HG02798 (cell line): ENCODE data around the gene PRR19.

Source experiments
- ATAC-seq: cut with Tn5 transposase; IDR thresholded peaks from one replicate; pipeline ENCODE4 v1.9.1; 2021; ENCODE audit warnings: mild to moderate bottlenecking; ENCODE audit not compliant: unreplicated experiment, poor library complexity

The PRR19 gene

GRCh38 chr19:42281827-42282762 is 19.8 kb upstream of the PRR19 start:
- no peak for ATAC-seq

GRCh38 chr19:42282819-42283187 is 19.1 kb upstream of the PRR19 start:
- no peak for ATAC-seq

GRCh38 chr19:42283188-42284065 is 18.5 kb upstream of the PRR19 start:
- ATAC-seq, result peak; percentile 66

- ATAC-seq, result peak; percentile 49
Measured at GRCh38 chr19:42284066-42284501, 17.8 kb upstream of the PRR19 start.

GRCh38 chr19:42284591-42285341 is 17.2 kb upstream of the PRR19 start:
- peak; percentile 0 for ATAC-seq

GRCh38 chr19:42285541-42285941 is 16.4 kb upstream of the PRR19 start:
- ATAC-seq, result no peak

GRCh38 chr19:42285988-42286348 is 16.0 kb upstream of the PRR19 start:
- ATAC-seq, result no peak

GRCh38 chr19:42286349-42287016 is 15.4 kb upstream of the PRR19 start:
- no peak for ATAC-seq

- no peak for ATAC-seq
Measured at GRCh38 chr19:42287017-42287826, 14.7 kb upstream of the PRR19 start.

GRCh38 chr19:42287827-42288107 is 14.2 kb upstream of the PRR19 start:
- ATAC-seq, result no peak

GRCh38 chr19:42288387-42288786 is 13.5 kb upstream of the PRR19 start:
- ATAC-seq, result no peak

GRCh38 chr19:42288881-42289555 is 12.9 kb upstream of the PRR19 start:
- no peak for ATAC-seq

GRCh38 chr19:42289556-42290041 is 12.3 kb upstream of the PRR19 start:
- no peak for ATAC-seq

GRCh38 chr19:42290136-42290522 is 11.8 kb upstream of the PRR19 start:
- no peak for ATAC-seq

- no peak for ATAC-seq
Measured at GRCh38 chr19:42290523-42291434, 11.2 kb upstream of the PRR19 start.

GRCh38 chr19:42291435-42291810 is 10.5 kb upstream of the PRR19 start:
- no peak for ATAC-seq

- no peak for ATAC-seq
Measured at GRCh38 chr19:42292042-42292960, 9.6 kb upstream of the PRR19 start.
